CD4-positive, alpha-beta T cell treated with Interleukin-4 for 4 hours (primary cell): Measurements from ENCODE around the gene ALPP.
"Not testable (repeated sequence)": the region's sequence is repeated elsewhere in the genome, so short reads cannot be mapped to it uniquely, and the experiment has no call there.

Source experiments
- DNase-seq: peaks from one replicate; pipeline ENCODE4 v3.0.0-alpha.2; 2020

Gene ALPP

GRCh38 chr2:232407428-232408150, 29.0 kb downstream of the ALPP start:
- DNase-seq = not testable (repeated sequence)

GRCh38 chr2:232408269-232408668, 29.7 kb downstream of the ALPP start:
- not testable (repeated sequence) for DNase-seq

- DNase-seq = not testable (repeated sequence)
These were observed 31.1 kb downstream of the ALPP start for GRCh38 chr2:232409617-232410016.

GRCh38 chr2:232410238-232410900, 31.8 kb downstream of the ALPP start:
- DNase-seq = no peak

- DNase-seq = no peak
These were observed 33.5 kb downstream of the ALPP start for GRCh38 chr2:232411901-232412629.

GRCh38 chr2:232412986-232413385, 34.4 kb downstream of the ALPP start:
- no peak for DNase-seq

DNA sequence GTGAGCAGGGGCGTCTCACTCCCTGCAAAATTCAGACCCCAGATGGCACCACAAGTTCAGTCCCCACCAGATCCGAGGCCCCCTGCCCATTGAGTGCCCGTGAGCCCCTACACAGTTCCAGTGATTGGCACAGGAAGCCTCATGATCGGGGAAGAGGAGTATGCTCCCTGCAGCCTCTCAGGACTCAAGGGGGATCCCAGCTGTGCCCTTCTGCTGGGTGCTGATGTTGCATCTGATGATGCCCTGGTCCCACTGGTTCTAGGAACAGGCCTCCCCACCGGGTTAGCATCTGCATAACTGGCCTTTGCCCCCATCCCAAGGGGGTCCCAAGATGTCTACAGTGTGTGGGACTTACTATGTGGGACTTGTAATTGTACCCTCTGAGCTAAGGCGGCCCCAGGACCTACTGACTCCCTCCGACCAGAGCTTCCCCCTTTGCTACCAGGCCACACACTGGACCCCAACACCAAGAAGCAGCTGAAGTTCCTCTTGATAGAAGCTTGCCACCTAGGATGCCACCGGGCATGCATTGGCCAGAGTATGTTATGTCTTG, 36.7 kb downstream of the ALPP start:
- no peak for DNase-seq

GRCh38 chr2:232415736-232416520, 37.4 kb downstream of the ALPP start:
- DNase-seq = no peak

- DNase-seq = no peak
These were observed 38.2 kb downstream of the ALPP start for GRCh38 chr2:232416521-232417470.

GRCh38 chr2:232417489-232417888, 38.9 kb downstream of the ALPP start:
- no peak for DNase-seq

DNA sequence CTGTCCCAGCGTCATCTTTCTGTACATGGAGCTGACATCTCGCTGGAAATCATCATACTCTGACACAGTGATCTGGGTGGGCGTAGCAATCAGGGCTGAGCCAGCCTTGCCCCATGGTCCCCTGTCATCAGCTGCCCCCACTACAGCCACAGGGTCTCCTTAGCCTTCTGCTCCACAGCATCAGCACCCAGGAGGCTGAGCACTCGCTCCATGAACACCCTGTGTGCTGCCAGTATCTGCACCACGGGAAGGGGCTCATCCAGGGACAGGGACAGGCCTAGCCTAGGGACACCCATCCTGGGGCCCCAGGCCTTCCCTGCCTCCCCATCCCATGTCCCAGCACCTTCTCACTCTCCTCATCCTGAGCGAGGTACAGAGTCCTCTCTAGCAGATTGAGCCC, 39.5 kb downstream of the ALPP start:
- no peak for DNase-seq

DNA sequence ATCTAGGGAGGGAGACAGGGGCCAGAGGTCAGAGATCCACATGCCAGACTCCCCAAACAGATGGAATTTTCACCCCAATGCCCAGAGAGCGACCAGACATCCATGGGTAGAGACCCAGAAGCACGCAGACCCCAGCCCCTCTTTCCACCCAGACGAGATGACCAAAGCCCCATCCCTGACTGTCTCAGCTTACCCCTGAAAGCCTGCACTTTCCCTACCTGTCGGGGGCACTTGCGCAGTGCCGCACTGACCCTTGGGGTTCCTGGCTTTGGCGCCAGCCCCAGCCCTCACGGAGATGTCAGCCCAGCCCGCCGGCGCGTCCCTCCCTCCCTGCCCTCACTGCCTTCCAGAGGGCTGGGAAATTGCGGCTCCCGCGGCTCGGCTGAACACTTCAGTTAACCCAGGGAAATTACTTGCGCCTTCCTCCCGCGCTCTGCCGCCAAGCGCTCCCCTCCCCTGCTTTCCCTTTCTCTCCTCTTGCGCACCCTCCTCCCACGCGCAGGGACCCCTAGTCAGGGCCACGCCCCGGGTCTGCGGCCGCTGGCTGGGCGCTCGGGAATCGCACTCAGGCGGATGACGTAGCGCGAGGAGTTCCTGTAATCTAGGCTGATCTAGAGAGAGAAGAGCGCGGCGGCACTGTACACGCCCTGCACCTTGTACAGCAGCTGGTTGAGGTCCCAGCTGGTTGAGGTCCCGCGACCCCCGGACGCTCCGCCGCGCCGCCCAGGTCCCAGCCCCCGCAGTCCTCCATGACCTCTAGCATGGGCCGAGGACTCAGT, 40.1 kb downstream of the ALPP start:
- DNase-seq = no peak

- no peak for DNase-seq
These were observed 40.9 kb downstream of the ALPP start for GRCh38 chr2:232419245-232420072.

DNA sequence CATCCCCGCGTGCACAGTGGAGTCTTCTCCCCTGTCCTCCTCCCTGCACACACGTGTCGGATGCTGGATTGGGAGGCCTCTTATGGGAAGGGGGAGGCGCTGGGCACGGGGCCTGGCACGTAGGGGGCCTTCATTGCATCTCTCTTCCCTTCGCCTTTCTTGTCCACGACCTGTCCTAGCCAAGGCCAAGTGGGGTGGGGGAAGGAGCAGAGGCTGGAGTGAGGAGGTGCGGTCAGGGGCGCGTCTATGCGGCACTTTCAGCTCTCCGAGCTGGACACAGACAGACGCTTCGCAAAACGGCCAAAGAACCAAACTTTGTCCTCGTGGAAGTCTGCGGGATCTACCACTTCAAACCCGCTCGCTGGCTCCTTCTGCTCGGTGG, 41.5 kb downstream of the ALPP start:
- no peak for DNase-seq

DNA sequence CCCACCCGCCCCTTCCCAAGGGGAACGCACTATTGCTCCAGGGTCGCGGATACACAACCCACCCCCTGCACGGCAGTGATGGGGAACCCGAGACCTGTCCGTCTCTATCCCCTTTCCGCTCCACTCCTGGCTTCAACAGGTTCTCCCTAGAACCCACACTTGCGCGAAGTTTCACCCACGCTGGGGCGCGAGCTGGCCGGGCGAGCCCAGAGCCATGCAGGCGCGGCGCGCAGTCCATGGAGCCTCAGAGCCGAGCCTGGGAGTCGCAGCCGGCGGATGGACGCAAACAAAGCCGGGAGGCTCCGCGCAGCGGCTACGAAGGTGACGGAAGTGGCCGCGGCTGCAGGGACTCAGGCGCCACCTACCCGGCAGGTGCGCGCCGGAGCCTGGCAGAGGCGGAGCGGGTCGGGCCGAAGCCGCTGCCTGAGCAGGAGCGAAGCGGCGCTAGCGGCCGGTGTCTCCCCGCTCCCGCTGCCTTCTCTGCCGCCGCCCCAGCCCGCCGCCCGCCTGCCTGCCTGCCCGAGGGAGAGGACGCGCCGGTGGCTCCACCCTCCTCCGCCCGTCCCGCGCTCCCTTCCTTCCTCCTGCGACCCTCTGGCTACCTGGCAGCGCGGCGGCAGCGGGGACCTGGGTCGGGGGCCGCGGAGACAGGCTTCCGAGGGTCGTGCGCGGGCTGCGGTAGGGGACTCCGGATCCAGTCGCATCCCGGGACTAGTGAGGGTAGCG, 42.1 kb downstream of the ALPP start:
- no peak for DNase-seq

DNA sequence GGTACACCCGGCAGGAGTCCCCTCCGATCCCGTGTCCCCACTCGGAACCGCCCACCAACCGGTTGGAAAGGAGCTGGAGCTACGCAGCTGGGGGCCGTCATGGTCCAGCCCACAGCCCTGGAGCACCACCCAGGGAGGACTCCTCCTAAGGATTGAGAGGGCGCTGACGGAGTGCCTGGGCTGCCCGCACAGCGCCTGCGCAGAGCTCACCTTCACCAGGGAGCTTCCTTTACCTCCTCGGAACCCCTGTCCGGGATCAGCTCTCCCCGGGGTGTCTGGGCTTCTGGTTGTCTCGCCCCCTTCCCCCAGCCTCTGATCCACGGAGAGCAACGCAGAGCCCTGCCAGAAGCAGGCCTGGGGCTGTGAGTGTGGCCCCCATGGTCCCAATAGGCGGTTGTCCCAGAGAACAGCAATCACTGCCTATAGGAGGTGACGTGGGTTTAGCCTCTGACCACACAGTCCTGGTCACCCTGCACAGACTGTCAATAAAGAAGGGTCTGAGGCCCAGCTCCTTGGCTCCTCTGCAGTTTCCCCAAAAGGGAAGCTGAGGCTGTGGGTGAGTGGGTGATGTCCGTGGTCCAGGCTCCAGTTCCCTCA, 42.7 kb downstream of the ALPP start:
- no peak for DNase-seq

DNA sequence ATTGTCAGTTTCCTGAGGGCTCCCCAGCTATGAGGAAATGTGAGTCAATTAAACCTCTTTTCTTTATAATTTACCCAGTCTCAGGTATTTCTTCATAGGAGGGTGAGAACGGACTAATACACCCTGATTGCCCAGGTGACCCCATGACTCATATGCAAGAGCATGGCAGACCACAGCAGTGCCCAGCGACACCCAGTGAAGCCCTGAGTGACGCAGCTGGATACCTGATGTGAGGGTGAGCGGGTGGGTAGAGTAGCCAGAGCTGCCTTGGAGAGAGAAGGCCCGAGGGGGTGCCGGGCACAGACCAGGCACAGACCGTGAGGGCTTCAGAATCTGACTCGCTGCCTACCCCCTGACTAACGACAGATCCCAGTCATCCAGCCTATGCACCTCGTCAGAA, 43.5 kb downstream of the ALPP start:
- no peak for DNase-seq

- DNase-seq = not testable (repeated sequence)
These were observed 44.4 kb downstream of the ALPP start for GRCh38 chr2:232422996-232423395.

- DNase-seq = not testable (repeated sequence)
These were observed 44.9 kb downstream of the ALPP start for GRCh38 chr2:232423407-232423806.
